Endometrial microvascular endothelial cells (primary cell): ENCODE data around the gene HSF2BP. TPM values are rescaled to one million over a fixed set of nuclear protein-coding genes. Genes with fewer than 3 reads are reported as not detected.
"Not testable (repeated sequence)": the region's sequence is repeated elsewhere in the genome, so short reads cannot be mapped to it uniquely, and the experiment has no call there.

Experiments used
- in situ Hi-C: cut with HindIII; loops from 2 replicates; pipeline ENCODE4 v1.10.0; 2017; ENCODE audit warnings: low sequenced_read_pairs, low pct_unique_long_range_greater_than_20kb; ENCODE audit errors: inconsistent ontology term
- total RNA-seq: library from RNA; depleted of rRNA; stranded (reverse); fragments of >200 nt; gene quantifications from one replicate; pipeline ENCODE4 v1.2.3, GENCODE V29; 2015; ENCODE audit errors: inconsistent ontology term

Gene HSF2BP
- total RNA-seq, 1 donor from 2014 or later, result 0.37 TPM

DNA sequence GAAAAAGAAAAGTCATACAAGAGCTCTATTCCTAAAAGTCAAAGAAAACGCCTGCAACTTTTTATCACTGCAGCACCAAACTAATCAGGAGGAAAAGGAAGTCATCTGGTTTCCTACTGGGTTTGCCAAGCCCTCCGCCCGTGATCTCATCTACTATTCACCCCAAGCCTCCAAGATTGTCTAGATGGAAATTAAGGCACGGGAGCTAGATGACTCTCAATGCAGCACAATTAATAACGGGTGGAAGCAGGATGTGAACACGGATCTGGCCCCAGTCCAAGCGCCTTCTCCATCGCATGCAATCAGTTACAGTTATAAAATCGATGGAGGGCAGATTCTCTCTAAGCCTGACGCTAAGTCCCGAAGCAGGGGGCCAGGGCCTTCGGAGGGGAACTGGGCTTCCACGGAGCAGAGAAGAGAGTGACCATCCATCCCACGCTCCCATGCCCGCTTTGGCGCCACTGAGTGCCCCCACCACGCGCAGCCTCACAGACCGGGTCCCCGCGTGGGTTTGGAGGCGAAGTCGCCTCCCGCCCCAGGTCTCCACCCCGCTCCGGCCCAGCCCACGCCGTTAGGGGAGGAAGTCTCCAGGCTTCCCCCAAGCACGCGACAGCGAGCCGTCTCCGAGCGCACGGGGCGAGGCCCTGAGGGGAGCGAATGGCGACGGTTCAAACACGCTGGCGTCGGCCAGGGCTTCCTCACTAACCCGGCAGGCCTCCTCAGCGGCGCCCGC, 1.8 kb downstream of the HSF2BP start:
- in situ Hi-C loops, result no loop called here

DNA sequence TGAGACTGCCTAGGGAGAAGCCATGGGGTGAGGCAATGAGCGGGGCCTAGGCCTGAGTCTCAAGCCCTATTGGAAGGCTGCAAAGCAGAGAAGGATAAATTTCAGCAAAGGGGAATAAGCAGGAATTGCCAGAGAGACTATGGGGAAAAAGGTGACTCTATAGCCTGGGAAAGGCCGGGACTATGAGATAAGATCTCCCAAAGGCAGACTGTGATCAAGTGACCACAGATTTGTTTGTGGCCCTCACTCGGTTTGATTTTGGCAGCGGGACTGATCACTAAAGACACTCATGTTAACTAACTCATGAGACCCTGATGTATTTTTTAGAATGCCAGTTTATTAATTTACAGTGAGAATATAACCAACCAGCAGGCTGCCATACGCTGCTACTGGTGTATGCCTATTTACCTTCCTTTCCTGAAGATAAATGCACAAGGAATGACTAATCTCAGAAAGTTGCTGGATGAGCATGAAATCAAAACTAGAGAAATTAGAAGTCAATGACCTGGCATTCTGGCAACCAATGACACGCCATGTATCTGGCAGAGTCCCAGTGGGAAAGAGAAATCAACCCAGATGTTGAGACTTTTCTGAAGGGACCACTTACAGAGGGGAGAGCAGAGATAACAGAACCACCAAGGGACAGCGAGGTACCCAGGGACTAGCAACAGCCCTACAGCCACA, 4.3 kb downstream of the HSF2BP start:
- in situ Hi-C loops, result no loop called here

DNA sequence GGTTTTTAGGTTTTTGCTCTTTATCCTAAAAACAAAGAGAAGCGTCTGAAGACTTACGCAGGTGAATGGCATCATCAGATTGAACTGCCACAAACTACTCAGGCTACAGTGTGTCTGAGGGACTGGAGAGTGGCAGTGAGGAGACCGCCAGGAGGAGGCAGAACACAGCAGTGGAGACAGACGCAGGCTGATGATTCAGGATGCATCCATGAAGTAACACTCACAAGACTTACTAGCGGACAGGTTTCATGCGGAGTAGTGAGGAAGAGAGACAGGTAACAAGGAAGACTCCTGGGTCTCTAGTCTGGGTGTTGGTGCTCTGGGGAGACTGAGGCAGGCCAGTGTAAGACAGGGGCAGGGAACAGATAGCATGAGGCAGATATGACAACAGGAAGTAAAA, 5.7 kb downstream of the HSF2BP start:
- in situ Hi-C loops, result no loop called here

DNA sequence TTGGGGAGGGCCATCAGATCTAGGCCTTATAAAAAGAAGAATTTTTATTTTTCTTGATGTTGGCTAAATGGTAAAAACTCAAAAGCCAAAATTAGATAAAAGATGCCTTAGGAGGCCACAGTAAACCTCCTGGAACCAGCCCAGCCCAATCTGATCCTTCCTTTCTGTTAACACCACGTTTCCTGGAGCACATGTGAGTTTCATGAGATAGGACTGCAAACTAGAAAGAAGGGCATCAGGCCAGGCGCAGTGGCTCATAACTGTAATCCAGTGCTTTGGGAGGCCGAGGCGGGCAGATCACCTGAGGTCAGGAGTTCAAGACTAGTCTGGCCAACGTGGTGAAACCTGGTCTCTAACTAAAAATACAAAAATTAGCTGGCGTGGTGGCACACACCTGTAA, 6.7 kb downstream of the HSF2BP start:
- in situ Hi-C loops, result no loop called here

DNA sequence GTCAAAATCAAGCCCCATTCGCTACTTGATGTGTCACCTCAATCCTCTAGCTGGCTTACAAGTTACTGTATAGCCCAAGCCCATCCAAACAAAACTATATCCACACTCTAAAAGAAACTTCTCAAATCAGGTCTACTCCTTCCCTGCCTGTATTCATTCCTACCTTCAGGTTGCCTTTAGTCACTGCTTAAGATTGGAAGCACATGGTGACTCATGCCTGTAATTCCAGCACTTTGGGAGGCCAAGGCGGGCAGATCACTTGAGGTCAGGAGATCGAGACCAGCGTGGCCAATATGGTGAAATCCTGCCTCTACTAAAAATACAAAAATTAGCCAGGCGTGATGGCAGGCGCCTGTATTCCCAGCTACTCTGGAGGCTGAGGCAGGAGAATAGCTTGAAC, 7.4 kb downstream of the HSF2BP start:
- in situ Hi-C loops, result not testable (repeated sequence)

DNA sequence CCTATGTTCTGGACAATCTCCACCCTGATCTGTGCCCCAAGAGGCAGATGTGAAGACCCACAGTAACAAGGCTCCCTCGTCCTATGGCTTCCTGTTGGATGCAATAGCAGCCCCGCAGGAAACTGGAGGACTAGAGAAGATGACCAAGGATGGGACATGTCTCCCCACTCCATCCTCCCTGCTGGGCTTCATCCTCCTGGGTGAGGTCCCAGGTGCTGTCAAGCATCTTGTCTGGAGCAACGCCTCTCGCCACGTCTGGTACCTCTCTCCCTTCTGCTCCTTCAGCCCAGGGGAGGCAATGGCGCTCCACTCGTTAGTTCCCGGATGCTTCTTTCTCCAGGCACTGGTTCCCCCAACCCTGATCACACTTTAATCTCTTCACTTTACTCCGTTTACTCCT, 11.1 kb downstream of the HSF2BP start:
- in situ Hi-C loops, result no loop called here

DNA sequence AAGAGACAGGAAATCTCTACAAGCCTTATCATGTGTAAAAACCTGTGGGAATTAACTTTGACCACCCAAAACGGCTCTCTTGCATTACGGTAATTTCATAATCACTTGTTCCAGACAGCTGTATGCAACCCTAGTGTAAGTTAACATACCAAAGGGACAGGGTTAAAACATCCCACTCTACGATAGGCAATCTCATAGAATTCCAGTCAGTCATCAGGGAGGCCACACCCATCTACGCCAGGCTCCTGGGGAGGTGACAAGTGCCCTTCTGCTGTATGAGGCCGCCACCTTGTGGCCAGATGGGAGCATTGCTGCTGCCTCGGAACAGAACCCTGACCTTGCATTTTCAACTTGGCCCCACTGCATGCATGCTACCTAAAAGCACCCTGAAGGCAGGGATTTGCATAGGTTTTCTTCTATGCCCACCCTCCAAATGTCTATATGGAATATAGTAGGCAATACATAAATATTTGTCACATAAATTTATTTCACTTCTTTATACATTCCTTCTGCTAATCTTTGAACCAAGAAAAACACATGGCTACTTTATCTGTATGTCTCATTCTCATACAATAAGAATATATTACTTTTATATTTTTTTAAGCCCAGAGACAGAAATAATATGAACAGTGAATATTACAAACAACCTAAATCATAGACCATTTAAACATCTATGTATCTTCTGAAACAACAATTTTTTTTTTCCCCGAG, 12.6 kb downstream of the HSF2BP start:
- in situ Hi-C loops, result no loop called here

DNA sequence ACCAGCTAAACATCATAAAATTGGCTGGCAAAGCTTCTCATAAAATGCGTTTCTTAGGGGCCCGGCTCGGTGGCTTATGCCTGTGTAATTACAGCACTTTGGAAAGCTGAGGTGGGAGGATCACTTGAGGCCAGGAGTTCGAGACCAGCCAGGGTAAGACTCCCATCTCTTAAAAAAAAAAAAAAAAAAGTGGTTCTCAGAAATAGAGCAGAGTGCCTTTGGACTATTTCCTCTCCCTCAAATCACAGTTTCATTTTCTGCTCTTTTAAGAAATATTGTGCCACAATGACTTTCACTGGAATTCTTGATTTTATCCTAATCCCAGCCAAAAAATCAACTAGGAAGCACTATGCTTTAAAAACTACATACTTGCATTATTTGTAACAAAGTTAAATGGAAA, 13.3 kb downstream of the HSF2BP start:
- in situ Hi-C loops, result no loop called here

DNA sequence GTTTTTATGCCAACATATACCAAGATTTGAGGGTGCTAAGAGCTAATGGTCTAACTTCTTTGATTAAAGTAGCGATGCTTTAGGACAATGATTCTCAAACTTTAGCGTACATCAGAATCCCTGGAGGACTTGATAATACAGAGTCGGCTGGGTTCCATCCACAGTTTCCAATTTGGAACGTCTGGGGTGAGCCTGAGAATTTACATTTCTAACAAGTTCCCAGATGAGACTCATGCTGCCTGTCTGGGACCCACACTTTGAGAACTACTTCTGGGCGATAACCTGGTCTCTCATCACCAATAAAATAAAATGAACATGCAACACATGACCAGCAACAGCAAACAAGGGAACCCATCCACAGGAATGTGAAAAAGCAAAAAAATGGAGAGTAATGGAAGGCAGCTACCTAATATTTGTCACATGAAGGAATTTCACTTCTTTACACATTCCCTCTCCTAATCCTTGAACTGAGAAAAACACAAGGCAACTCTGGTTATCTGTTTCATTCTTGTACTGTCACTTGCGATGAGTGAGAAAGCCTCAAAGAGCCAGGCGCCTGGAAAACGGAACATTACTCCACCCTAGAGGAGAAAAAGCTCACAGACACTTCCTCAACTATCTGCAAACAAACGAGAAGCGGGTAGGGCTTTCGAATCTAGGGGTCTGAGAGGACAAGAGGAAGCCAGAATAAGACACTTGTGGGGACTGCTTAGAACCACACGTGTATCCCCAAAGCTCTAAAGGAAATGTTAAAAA, 14.0 kb downstream of the HSF2BP start:
- in situ Hi-C loops, result no loop called here

DNA sequence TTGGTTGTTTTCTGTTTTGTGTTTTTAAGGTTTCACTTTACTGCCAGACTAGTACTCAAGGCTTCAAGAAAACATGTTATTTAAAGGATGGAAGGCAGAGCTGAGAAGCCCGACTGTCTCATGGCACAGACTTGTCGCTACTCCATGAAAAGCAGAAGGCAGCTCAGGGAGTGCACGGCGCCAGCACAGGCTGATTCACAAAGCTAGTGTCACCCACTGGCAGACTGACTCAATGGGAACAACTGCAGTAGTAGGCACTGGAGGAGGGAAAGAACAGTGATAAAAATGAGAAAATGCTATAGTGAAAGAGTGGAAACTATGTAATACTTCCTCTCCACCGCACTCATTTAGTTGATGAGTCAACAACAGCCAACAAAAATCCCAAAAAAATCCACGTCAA, 14.7 kb downstream of the HSF2BP start:
- in situ Hi-C loops, result no loop called here

DNA sequence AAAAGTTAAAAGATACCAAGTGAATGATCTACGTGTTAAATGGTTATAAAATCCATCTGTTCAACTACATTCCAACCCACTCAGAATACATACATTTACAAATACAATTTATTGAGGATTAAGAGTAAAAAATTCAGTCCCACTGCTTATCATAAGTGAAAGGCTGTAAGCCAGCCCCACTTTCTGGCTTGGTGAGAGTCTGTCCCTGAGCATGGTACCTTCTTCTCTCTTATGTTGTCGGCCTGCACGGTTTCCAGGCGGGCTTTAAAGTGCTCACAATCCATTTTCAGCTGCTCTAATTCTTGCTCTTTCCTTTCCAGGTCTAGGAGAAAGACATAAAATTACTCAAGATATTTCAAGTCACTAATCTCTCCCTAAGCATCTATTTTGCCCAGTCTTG, 15.2 kb downstream of the HSF2BP start:
- in situ Hi-C loops, result no loop called here

DNA sequence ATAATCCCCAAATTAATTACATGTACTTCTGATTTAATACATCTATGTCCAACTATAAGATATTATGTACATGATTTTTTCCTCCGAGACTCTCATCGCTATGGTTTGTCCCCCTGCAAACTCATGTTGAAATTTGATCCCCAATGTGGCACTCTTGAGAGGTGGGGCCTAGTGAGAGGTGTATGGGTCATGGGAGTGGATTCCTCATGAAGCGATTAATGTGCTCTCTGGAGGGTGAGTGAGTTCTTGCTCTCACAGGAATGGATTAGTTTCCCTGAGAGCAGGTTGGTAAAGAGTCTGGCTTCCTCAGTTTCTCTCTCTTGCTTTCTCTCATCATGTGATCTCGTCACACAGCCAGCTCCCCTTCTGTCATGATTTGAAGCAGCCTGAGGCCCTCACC, 16.1 kb downstream of the HSF2BP start:
- in situ Hi-C loops, result no loop called here

DNA sequence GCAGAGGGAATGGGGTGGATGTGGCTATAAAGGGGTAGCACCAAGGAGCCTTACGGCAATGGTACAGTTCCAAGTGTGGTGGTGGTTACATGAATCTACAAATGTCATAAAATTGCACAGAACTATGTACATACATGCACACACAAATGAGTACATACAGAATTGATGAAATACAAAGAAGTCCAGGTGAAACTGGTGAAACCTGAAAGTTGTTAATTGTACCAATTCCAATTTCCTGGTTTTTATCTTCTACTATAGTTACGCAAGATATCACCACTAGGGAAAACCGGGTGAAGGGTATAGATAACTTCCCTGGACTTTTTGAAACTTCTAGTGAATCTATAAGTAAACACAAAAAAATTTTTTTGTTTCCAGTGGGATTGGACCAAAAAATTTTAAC, 18.9 kb downstream of the HSF2BP start:
- in situ Hi-C loops, result no loop called here

DNA sequence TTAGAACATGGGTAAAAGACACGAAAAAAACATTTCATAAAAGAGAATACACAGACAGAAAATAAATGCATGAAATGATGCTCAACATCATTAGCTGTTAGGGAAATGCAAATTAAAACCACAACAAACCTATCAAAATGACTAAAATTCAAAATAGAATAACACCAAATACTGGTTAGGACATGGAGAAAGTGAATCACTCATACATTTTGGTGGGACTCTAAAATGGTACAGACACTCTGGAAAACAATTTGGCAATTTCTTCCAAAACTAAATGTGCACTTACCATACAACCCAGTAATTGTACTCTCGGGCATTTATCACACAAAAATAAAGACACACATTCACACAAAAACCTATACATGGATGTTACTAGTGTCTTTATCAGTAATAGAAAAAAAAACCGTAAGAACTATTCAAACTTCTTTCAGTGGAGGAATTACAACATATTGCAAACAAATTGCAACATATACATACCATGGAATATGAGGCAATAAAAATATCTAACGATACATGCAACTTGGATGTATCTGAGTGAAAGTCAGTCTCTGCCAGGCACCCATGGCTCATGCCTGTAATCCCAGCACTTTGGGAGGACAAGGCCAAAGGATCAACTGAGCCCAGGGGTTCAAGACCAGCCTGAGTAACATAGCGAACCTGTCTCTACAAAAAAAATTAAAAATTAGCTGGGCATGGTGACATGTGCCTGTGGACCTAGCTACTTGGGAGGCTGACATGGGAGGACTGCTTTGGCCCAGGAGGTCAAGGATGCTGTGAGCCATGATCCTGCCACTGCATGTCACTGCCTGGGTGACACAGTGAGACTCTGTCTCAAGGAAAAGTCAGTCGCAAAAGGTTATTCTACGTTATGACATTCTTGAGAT, 19.6 kb downstream of the HSF2BP start:
- in situ Hi-C loops, result no loop called here

DNA sequence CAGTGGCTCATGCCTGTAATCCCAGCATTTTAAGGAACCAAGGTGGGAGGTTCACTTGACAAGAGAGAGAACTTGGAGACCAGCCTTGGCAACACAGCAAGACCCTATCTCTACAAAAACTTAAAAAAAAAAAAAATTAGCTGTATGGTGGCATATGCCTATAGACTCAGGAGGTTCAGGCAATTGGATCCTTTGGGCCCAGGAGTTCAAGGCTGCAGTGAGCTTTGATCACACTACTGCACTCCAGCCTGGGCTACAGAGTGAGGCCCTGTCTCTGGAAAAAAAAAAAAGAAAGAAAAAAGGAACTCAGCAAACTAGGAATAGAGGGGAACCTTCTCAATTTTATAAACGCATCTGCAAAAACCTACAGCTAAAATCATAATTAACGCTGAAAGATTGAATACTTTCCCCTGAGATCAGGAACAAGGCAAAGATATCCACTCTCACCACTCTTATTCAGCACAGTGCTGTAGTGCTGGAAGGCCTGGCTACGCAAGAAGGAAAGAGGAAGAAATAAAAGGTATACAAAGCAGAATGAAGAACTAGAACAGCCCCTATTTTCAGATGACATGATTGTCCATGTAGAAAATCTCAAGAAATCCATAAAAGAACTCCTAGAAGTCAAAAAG, 21.6 kb downstream of the HSF2BP start:
- in situ Hi-C loops, result no loop called here

DNA sequence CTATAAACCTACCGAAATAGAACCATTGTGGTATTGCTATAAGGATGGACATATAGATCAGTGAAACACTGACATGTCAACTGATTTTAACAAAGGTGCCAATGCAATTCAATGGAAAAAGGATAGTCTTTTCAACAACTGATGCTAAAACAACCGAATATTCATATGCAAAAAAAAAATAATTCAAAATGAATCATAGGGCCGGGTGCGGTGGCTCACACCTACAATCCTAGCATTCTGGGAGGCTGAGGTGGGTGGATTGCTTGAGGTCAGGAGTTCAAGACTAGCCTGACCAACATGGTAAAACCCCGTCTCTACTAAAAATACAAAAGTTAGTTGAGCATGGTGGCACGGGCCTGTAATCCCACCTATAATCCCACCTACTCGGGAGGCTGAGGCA, 23.9 kb downstream of the HSF2BP start:
- in situ Hi-C loops, result no loop called here

DNA sequence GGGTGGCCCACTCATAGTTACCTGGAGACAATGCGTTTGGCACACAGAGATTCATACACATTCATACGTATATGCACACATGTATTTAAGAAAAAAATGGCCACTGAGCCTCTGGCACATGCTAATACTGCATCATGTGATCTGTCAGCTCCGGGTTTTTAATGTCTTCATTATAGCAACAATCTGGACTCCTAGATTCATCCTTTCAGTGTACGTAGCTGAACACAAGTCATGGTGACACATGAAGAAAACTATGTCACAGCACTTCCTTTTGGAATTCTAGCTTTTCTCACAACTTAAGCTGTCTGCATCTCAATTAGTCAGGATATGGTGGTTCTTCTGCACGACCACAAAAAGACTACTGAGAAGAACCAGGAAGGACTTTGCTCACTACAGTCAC, 24.7 kb downstream of the HSF2BP start:
- in situ Hi-C loops, result no loop called here

DNA sequence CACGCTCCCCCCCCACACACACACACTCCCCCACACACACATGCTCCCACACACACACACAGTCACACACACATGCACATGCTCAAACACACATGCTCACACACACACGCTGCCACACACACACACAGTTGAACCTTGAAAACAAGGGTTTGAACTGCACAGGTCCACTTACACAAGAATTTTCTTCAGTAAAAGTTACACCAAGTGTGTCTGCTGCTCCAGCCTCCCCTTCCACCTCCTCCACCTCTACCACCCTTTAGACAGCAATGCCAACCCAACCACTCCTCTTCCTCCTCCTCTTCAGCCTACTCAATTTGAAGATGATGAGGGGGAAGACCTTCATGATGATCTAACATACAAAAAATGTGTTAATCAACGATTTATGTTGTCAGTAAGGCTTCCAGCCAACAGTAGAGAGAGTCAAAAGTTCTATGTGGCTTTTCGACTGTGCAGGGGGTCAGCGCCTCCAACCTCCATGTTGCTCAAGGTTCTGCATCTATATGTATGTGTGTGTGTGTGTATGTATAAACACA, 26.8 kb downstream of the HSF2BP start:
- in situ Hi-C loops, result no loop called here
